SIG-M5 treated with dmso at 0.1 percent for 504 hours (cell line): Measurements from ENCODE around the gene CCDC85B.

ENCODE experiments used
- DNase-seq: peaks from one replicate; lab custom pipeline; 2025; ENCODE audit not compliant: unreplicated experiment; lab: John Stamatoyannopoulos, UW

Gene CCDC85B

GRCh38 chr11:65928667-65929066 is 38.2 kb downstream of the CCDC85B start:
- no peak for DNase-seq

DNA sequence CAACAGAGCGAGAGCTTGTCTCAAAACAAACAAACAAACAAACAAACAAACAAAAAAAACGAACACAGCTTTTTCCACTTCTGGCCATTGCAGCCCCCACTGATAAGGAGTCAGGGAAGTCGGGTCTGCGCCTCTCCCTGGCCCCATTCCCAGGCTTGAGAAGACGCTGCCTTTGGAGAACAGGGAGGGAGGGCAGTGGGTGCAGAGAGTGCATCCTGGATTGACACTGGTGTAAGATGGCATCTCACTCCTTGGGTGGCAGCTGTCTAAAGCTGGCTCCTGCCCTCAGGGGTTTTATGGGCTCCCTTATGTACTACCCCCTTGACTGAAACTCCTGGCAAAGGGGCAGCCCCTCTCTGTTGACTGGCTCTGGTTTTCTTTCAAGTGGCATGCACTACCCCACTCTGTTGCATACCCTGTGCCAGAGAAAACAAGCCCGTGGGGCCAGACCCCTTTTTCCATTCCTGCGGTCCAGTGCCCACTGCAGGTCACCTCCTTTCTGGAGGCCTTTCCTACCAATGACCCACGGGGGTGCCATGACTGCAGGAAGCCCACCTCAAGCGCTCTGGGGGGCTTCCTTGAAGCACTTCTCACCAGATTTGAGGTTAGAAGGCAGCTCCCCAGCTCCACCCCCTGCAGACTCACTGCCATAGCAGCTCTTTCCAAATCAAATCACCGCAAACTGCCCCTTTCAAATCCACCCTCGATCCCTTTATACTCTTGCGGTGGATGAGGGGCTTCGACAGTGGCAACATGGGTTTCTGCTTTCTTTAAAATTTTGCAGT is 41.5 kb downstream of the CCDC85B start:
- no peak for DNase-seq

- DNase-seq = peak; percentile 10
Measured at GRCh38 chr11:65932558-65932919, 42.1 kb downstream of the CCDC85B start.

DNA sequence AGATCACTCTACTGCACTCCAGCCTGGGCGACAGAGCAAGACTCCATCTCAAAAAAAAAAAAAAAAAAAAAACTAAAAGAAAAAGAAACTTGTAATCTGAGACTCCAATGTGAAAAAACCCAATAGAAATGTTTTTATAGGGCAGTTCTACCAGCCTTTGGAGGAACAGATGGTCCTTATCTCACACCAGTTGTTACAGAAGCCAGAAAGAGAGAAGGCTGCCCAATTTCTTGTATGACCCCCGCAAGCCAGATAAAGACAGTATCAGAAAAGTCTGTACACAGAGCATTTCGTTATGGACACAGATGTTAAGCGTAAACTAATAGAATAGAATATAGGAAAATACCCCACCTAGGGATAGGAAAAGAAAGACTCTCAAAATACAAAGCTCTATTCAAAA is 43.5 kb downstream of the CCDC85B start:
- no peak for DNase-seq

GRCh38 chr11:65937766-65938165 is 47.3 kb downstream of the CCDC85B start:
- no peak for DNase-seq
